Measurements from ENCODE around the gene HIPK2. TPM values are rescaled to one million over a fixed set of nuclear protein-coding genes. Genes with fewer than 3 reads are reported as not detected.

HIPK2 gene
- total RNA-seq, 1 donor from 2014 or later, result 61.5 TPM

DNA sequence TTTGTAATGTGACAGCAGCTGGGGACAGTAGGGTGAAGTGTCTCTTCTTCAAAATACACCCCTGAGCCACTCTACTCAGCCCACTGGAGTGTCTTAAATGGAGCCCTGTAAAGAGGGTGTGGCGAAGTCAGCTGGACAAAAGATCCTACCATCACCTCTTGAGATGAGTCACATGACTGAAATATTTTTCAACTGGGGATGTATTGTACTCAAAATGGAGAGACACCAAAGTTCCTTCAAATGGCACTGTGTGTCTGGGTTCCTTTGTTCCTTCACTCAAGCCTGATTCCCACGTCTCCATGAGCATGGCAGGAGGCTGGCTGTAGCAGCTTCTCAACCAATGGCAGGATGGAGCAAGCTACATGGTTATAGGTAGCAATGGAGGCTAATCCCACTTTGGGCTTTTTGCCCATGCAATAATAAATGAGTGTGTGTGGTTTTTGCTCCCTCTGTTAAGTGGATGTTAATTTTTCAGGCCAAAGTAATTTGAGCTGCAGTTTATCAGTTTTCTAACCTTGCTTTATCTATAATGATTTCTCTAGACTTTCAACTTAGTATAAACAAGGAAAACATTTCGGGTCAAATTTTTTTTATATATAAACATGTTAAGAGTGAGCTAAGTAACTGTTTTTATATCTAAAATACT is 186.1 kb downstream of the HIPK2 start:
- Mint-ChIP-seq H3K27me3 (ENCODE audit: low read depth) (no peaks in the 10 kb centered on the region), H3K4me1 (no peaks in the 10 kb centered on the region), H3K4me3 (no peak overlapping the region), H3K36me3 (ENCODE audit: low read depth) (peaks cover 18% of the 10 kb centered on the region), H3K27ac (ENCODE audit: unreplicated experiment) (no peak overlapping the region), H3K9me3 (no peaks in the 10 kb centered on the region)
- no peak for DNase-seq (ENCODE audit: low read depth, low spot score)
- TF ChIP-seq, protein P1, sequence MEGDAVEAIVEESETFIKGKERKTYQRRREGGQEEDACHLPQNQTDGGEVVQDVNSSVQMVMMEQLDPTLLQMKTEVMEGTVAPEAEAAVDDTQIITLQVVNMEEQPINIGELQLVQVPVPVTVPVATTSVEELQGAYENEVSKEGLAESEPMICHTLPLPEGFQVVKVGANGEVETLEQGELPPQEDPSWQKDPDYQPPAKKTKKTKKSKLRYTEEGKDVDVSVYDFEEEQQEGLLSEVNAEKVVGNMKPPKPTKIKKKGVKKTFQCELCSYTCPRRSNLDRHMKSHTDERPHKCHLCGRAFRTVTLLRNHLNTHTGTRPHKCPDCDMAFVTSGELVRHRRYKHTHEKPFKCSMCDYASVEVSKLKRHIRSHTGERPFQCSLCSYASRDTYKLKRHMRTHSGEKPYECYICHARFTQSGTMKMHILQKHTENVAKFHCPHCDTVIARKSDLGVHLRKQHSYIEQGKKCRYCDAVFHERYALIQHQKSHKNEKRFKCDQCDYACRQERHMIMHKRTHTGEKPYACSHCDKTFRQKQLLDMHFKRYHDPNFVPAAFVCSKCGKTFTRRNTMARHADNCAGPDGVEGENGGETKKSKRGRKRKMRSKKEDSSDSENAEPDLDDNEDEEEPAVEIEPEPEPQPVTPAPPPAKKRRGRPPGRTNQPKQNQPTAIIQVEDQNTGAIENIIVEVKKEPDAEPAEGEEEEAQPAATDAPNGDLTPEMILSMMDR (conservative IDR thresholded peaks at IDR 0.05), result no peak

DNA sequence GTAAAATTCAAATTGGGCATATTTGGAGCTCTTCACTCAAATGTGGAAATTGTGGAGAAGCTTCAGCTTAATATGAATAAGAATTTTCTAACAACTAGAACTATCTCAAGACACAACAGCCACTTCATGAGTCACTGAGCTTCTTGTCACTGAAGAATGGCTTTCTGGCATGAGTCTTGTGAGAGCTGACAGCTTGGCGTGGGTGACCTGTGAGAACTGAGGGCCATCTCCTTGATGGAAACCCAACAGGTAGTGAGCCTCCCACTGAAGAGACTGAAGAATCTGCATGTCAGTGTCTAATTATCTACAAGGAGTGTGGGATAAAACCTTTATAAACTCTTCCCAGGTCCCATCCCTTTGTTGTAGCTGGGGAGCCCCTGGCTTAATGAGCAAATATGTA is 188.3 kb downstream of the HIPK2 start:
- Mint-ChIP-seq H3K4me1 (no peaks in the 10 kb centered on the region), H3K9me3 (no peaks in the 10 kb centered on the region), H3K27ac (ENCODE audit: unreplicated experiment) (no peak overlapping the region), H3K4me3 (no peak overlapping the region), H3K36me3 (ENCODE audit: low read depth) (peaks cover 14% of the 10 kb centered on the region), H3K27me3 (ENCODE audit: low read depth) (no peaks in the 10 kb centered on the region)
- DNase-seq (ENCODE audit: low read depth, low spot score), result no peak
- TF ChIP-seq, protein P1 (conservative IDR thresholded peaks at IDR 0.05), result no peak

DNA sequence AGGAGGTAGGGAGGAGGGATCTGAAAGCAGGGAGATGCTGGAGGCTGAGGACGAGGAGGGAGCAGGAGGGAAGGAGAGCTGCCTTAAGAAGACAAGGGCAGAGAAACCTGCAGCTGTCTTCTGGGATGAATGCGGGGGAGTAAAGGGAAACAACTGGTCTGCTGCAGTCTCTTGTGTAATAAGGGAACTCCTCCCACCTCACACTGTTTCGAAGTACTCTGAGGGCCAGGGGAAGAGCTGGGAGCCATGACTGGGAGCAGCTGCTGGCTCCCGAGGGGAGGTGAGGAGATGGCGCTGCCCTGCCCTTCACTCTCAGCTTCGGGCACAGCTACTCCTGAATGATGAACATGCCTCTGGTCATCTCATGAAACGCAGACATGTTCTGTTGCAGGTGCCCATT is 189.2 kb downstream of the HIPK2 start:
- DNase-seq (ENCODE audit: low read depth, low spot score), result no peak
- Mint-ChIP-seq H3K27me3 (ENCODE audit: low read depth) (no peaks in the 10 kb centered on the region), H3K9me3 (no peaks in the 10 kb centered on the region), H3K27ac (ENCODE audit: unreplicated experiment) (no peak overlapping the region), H3K36me3 (ENCODE audit: low read depth) (peaks cover 10% of the 10 kb centered on the region), H3K4me1 (no peaks in the 10 kb centered on the region), H3K4me3 (no peak overlapping the region)
- TF ChIP-seq, protein P1 (conservative IDR thresholded peaks at IDR 0.05), result no peak

DNA sequence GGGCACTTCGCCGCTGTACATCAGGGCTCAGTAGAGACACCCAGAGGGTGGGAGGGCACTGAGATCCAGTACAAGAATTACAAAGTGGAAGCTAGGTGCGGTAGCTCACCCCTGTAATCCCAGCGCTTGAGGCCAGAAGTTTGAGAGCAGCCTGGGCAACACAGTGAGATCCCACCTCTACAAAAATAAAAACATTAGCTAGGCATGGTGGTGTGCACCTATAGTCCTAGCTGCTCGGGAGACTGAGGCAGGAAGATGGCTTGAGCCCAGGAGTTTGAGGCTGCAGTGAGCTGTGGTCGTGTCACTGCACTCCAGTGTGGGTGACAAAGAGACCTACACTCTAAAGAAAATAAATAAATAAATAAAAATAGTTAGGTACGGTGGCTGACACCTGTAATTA is 190.3 kb downstream of the HIPK2 start:
- TF ChIP-seq, protein P1 (conservative IDR thresholded peaks at IDR 0.05), result no peak
- Mint-ChIP-seq H3K36me3 (ENCODE audit: low read depth) (peaks cover 10% of the 10 kb centered on the region), H3K4me3 (no peak overlapping the region), H3K4me1 (no peaks in the 10 kb centered on the region), H3K27ac (ENCODE audit: unreplicated experiment) (no peak overlapping the region), H3K27me3 (ENCODE audit: low read depth) (no peaks in the 10 kb centered on the region), H3K9me3 (no peaks in the 10 kb centered on the region)
- DNase-seq (ENCODE audit: low read depth, low spot score), result no peak

DNA sequence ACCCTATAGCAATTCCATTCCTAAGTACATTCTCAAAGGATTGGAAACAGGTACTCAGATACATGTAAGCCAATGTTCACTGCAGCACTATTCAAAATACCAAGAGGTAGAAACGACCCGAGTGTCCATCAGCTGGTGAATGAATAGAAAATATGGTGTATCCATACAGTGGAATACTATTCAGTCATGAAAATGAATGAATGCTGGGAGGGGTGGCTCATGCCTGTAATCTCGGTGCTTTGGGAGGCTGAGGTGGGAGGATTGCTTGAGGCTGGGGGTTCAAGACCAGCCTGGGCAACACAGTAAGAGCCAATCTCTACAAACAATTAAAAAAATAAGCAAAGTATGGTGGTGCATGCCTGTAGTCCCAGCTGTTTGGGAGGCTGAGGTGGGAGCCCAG is 191.5 kb downstream of the HIPK2 start:
- Mint-ChIP-seq H3K9me3 (no peaks in the 10 kb centered on the region), H3K4me3 (no peak overlapping the region), H3K36me3 (ENCODE audit: low read depth) (peaks cover 9% of the 10 kb centered on the region), H3K4me1 (no peaks in the 10 kb centered on the region), H3K27me3 (ENCODE audit: low read depth) (no peaks in the 10 kb centered on the region), H3K27ac (ENCODE audit: unreplicated experiment) (no peak overlapping the region)
- no peak for DNase-seq (ENCODE audit: low read depth, low spot score)
- TF ChIP-seq, protein P1 (conservative IDR thresholded peaks at IDR 0.05), result no peak
